GM19397 (cell line): ENCODE results near the gene APBA1.
"Not testable (repeated sequence)": the region's sequence is repeated elsewhere in the genome, so short reads cannot be mapped to it uniquely, and the experiment has no call there.

Experiments
- ATAC-seq: cut with Tn5 transposase; IDR thresholded peaks from one replicate; pipeline ENCODE4 v1.9.1; 2021; ENCODE audit warnings: mild to moderate bottlenecking, moderate library complexity; ENCODE audit not compliant: unreplicated experiment

APBA1 gene

GRCh38 chr9:69609156-69609555 lies 63.0 kb downstream of the APBA1 start:
- no peak for ATAC-seq

- no peak for ATAC-seq
These were observed 66.1 kb downstream of the APBA1 start for GRCh38 chr9:69606089-69606488.

GRCh38 chr9:69605406-69605805 lies 66.8 kb downstream of the APBA1 start:
- ATAC-seq, result no peak

GRCh38 chr9:69604568-69605219 lies 67.5 kb downstream of the APBA1 start:
- no peak for ATAC-seq

- ATAC-seq, result no peak
These were observed 68.5 kb downstream of the APBA1 start for GRCh38 chr9:69603656-69604055.

- no peak for ATAC-seq
These were observed 69.4 kb downstream of the APBA1 start for GRCh38 chr9:69602773-69603172.

- ATAC-seq, result no peak
These were observed 70.5 kb downstream of the APBA1 start for GRCh38 chr9:69601698-69602097.

- ATAC-seq, result no peak
These were observed 71.7 kb downstream of the APBA1 start for GRCh38 chr9:69600314-69601047.

GRCh38 chr9:69599232-69599971 lies 72.8 kb downstream of the APBA1 start:
- no peak for ATAC-seq

GRCh38 chr9:69596906-69597305 lies 75.3 kb downstream of the APBA1 start:
- ATAC-seq, result not testable (repeated sequence)

- ATAC-seq, result no peak
These were observed 78.0 kb downstream of the APBA1 start for GRCh38 chr9:69594180-69594579.

GRCh38 chr9:69593756-69594155 lies 78.4 kb downstream of the APBA1 start:
- no peak for ATAC-seq

- ATAC-seq, result no peak
These were observed 78.9 kb downstream of the APBA1 start for GRCh38 chr9:69593301-69593700.

- no peak for ATAC-seq
These were observed 81.9 kb downstream of the APBA1 start for GRCh38 chr9:69590266-69590665.

GRCh38 chr9:69589156-69589555 lies 83.0 kb downstream of the APBA1 start:
- ATAC-seq, result no peak

- no peak for ATAC-seq
These were observed 86.6 kb downstream of the APBA1 start for GRCh38 chr9:69585571-69585970.

GRCh38 chr9:69584759-69585158 lies 87.4 kb downstream of the APBA1 start:
- ATAC-seq, result no peak

- ATAC-seq, result no peak
These were observed 88.4 kb downstream of the APBA1 start for GRCh38 chr9:69583645-69584234.

GRCh38 chr9:69582544-69583297 lies 89.5 kb downstream of the APBA1 start:
- no peak for ATAC-seq

- no peak for ATAC-seq
These were observed 90.2 kb downstream of the APBA1 start for GRCh38 chr9:69582018-69582417.
